BE2C (cell line): Measurements from ENCODE around the gene APBB1IP.

Experiments
- DNase-seq: peaks from one replicate; pipeline ENCODE4 v3.0.0-alpha.2; 2020
- H3K27me3 ChIP-seq: fragments of 250-450 bp; sonication (Bioruptor Pico); 2 replicates; pipeline ENCODE4 v1.5.1; 2020; ENCODE audit warnings: mild to moderate bottlenecking
- H3K36me3 ChIP-seq: fragments of 250-450 bp; sonication (Bioruptor Pico); 2 replicates; pipeline ENCODE4 v1.5.1; 2020; ENCODE audit warnings: mild to moderate bottlenecking
- H3K4me1 ChIP-seq: fragments of 250-450 bp; sonication (Bioruptor Pico); 2 replicates; pipeline ENCODE4 v1.5.1; 2020
- H3K4me3 ChIP-seq: 2 replicates; pipeline ENCODE4 v1.5.1; 2011; ENCODE audit warnings: low read depth, low read length
- H3K9me3 ChIP-seq: fragments of 250-450 bp; sonication (Bioruptor Pico); 2 replicates; pipeline ENCODE4 v1.5.1; 2020
- TF ChIP-seq, protein P1 (sequence below): IDR thresholded peaks from 2 replicates; pipeline ENCODE4 v1.5.1; 2012; ENCODE audit warnings: mild to moderate bottlenecking, low read depth, low read length

The APBB1IP gene

GRCh38 chr10:26516540-26517101, 78.5 kb downstream of the APBB1IP start:
- no peak overlapping the region for H3K4me3 ChIP-seq
- no peak for DNase-seq
- no peaks in the 10 kb centered on the region for H3K36me3 ChIP-seq
- TF ChIP-seq, protein P1, sequence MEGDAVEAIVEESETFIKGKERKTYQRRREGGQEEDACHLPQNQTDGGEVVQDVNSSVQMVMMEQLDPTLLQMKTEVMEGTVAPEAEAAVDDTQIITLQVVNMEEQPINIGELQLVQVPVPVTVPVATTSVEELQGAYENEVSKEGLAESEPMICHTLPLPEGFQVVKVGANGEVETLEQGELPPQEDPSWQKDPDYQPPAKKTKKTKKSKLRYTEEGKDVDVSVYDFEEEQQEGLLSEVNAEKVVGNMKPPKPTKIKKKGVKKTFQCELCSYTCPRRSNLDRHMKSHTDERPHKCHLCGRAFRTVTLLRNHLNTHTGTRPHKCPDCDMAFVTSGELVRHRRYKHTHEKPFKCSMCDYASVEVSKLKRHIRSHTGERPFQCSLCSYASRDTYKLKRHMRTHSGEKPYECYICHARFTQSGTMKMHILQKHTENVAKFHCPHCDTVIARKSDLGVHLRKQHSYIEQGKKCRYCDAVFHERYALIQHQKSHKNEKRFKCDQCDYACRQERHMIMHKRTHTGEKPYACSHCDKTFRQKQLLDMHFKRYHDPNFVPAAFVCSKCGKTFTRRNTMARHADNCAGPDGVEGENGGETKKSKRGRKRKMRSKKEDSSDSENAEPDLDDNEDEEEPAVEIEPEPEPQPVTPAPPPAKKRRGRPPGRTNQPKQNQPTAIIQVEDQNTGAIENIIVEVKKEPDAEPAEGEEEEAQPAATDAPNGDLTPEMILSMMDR: no peak
- H3K4me1 ChIP-seq: no peaks in the 10 kb centered on the region
- H3K9me3 ChIP-seq: no peaks in the 10 kb centered on the region
- H3K27me3 ChIP-seq: no peaks in the 10 kb centered on the region

DNA sequence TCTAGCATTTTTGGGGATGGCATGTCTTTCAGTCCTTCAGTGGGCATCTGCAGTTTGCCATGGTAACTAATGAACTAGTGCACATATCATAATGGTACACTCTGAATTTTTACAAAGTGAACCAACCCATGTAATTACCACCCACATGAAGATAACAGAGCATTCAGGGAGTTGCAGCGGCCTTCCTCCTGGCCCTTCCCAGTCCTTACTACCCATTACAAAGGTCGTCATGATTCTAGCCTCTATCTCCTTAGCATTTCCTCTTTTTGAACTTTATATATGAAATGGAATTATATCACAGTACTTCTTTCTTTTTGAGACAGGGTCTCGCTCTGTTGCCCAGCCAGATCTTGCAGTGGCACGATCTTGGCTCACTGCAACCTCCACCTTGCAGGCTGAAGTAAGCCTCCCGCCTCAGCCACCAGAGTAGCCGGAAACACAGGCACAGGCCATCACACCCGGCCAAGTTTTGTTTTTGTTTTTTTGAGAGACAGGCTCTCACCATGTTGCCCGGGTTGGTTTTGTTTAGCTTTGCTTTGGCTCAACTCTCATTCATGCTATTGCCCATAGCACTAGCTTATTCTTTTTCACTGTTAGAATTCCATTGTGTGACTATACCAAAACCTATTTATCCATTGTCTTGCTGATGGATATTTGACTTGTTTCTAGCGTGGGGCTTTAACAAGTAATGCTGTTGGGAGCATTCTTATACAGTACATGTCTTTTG, 79.2 kb downstream of the APBB1IP start:
- Histone ChIP-seq H3K4me1 (no peaks in the 10 kb centered on the region), H3K9me3 (no peaks in the 10 kb centered on the region), H3K27me3 (no peaks in the 10 kb centered on the region), H3K4me3 (no peak overlapping the region), H3K36me3 (no peaks in the 10 kb centered on the region)
- no peak for DNase-seq
- TF ChIP-seq, protein P1: no peak

GRCh38 chr10:26519803-26520202, 81.7 kb downstream of the APBB1IP start:
- no peaks in the 10 kb centered on the region for H3K27me3 ChIP-seq
- H3K4me1 ChIP-seq: no peaks in the 10 kb centered on the region
- H3K36me3 ChIP-seq: no peaks in the 10 kb centered on the region
- DNase-seq: no peak
- TF ChIP-seq, protein P1: no peak
- no peaks in the 10 kb centered on the region for H3K9me3 ChIP-seq
- H3K4me3 ChIP-seq: no peak overlapping the region

- H3K4me1 ChIP-seq: no peaks in the 10 kb centered on the region
- no peak overlapping the region for H3K4me3 ChIP-seq
- H3K9me3 ChIP-seq: no peaks in the 10 kb centered on the region
- TF ChIP-seq, protein P1: no peak
- DNase-seq: no peak
- H3K36me3 ChIP-seq: no peaks in the 10 kb centered on the region
- no peaks in the 10 kb centered on the region for H3K27me3 ChIP-seq
Measured at GRCh38 chr10:26520575-26520974, 82.4 kb downstream of the APBB1IP start.

- H3K9me3 ChIP-seq: no peaks in the 10 kb centered on the region
- no peaks in the 10 kb centered on the region for H3K36me3 ChIP-seq
- DNase-seq: no peak
- no peaks in the 10 kb centered on the region for H3K4me1 ChIP-seq
- TF ChIP-seq, protein P1: no peak
- no peak overlapping the region for H3K4me3 ChIP-seq
- no peaks in the 10 kb centered on the region for H3K27me3 ChIP-seq
Measured at GRCh38 chr10:26524161-26524896, 86.2 kb downstream of the APBB1IP start.

GRCh38 chr10:26525586-26525985, 87.4 kb downstream of the APBB1IP start:
- Histone ChIP-seq H3K4me3 (no peak overlapping the region), H3K36me3 (no peaks in the 10 kb centered on the region), H3K27me3 (no peaks in the 10 kb centered on the region), H3K9me3 (no peaks in the 10 kb centered on the region), H3K4me1 (no peaks in the 10 kb centered on the region)
- TF ChIP-seq, protein P1: no peak
- no peak for DNase-seq
